SK-N-SH treated with all-trans-retinoic acid at 6 μM for 48 hours (cell line): ENCODE measurements around the gene BPHL.

Source experiments
- ARNTL ChIP-seq: fragments of 450-650 bp; formaldehyde crosslinking; IDR thresholded peaks from 2 replicates; pipeline ENCODE4 v1.5.0; 2020; ENCODE audit warnings: low read depth, mild to moderate bottlenecking, moderate library complexity, borderline replicate concordance
- CREB5 ChIP-seq: fragments of 250-450 bp; sonication (Bioruptor Pico); IDR thresholded peaks from 2 replicates; pipeline ENCODE4 v1.5.1; 2020; ENCODE audit warnings: low read depth, mild to moderate bottlenecking, moderate library complexity
- ESRRG ChIP-seq: fragments of 250-450 bp; sonication (Bioruptor Pico); IDR thresholded peaks from 2 replicates; pipeline ENCODE4 v1.6.1; 2021; ENCODE audit warnings: mild to moderate bottlenecking
- RARB ChIP-seq: fragments of 250-450 bp; sonication (Bioruptor Pico); IDR thresholded peaks from 2 replicates; pipeline ENCODE4 v1.8.0; 2021; ENCODE audit warnings: mild to moderate bottlenecking, moderate library complexity
- SNAI2 ChIP-seq: fragments of 250-450 bp; sonication (Bioruptor Pico); IDR thresholded peaks from 2 replicates; pipeline ENCODE4 v1.5.0; 2020; ENCODE audit warnings: mild to moderate bottlenecking, moderate library complexity
- TSHZ2 ChIP-seq: fragments of 250-450 bp; sonication (Bioruptor Pico); IDR thresholded peaks from 2 replicates; pipeline ENCODE4 v1.5.0; 2020; ENCODE audit warnings: mild to moderate bottlenecking, moderate library complexity
- ZFP30 ChIP-seq: fragments of 450-650 bp; formaldehyde crosslinking; IDR thresholded peaks from 2 replicates; pipeline ENCODE4 v1.5.0; 2022; ENCODE audit warnings: mild to moderate bottlenecking, moderate library complexity

- TF ChIP-seq ARNTL (CRISPR knock-in tag) (no peak), RARB (CRISPR knock-in tag) (no peak), CREB5 (CRISPR knock-in tag) (0 out of 2 replicates have a peak, but pooled peaks have one; percentile 18), SNAI2 (CRISPR knock-in tag) (no peak), ESRRG (CRISPR knock-in tag) (no peak), TSHZ2 (CRISPR knock-in tag) (no peak), ZFP30 (no peak)
Observed at GRCh38 chr6:3117912-3118352, 579 bp upstream of the BPHL start.
